CD4-positive, alpha-beta T cell (primary cell): Measurements from ENCODE around the gene CTIF. TPM values are rescaled to one million over a fixed set of nuclear protein-coding genes. Genes with fewer than 3 reads are reported as not detected.
A peak's percentile ranks its signal among the peaks of the same experiment; 100 is the strongest.

ENCODE experiments used
- ATAC-seq: fragments of 200-7000 bp; cut with Tn5 transposase; one replicate; pipeline ENCODE4 v1.10.0; 2022; ENCODE audit warnings: mild to moderate bottlenecking; ENCODE audit not compliant: poor library complexity
- CTCF ChIA-PET: fragments of 350-600 bp; sonication (Branson Sonifier 250); formaldehyde crosslinking; loops from one replicate; lab custom pipeline; 2021; ENCODE audit warnings: antibody characterized with exemption, inconsistent platforms; lab: Charles Lee
- POLR2A ChIA-PET: fragments of 350-600 bp; sonication (Branson Sonifier 250); formaldehyde crosslinking; loops from one replicate; lab custom pipeline; 2021; ENCODE audit warnings: antibody characterized with exemption, inconsistent platforms; lab: Charles Lee
- DNase-seq, 14 experiments: peaks; one replicate each; pipeline ENCODE4 v3.0.0-alpha.2; 2013 to 2020; ENCODE audit warnings: mixed read lengths in 2 of 14
- H3K27ac ChIP-seq, 2 donors: one replicate each; pipeline versions ENCODE4 v1.5.1 to v1.7.0; 2013; ENCODE audit warnings: low read length in 2 of 2, low read depth in 1 of 2, mild to moderate bottlenecking in 1 of 2
- H3K27me3 ChIP-seq, 2 experiments: 1 replicate in 1 of 2; 2 replicates in 1 of 2; pipeline versions ENCODE4 v1.6.1 to v1.7.0; 2013; ENCODE audit warnings: low read length in 2 of 2, control low read depth in 1 of 2, mild to moderate bottlenecking in 1 of 2, moderate library complexity in 1 of 2; ENCODE audit not compliant: insufficient read depth in 2 of 2, control insufficient read depth in 1 of 2
- H3K36me3 ChIP-seq: one replicate; pipeline ENCODE4 v1.6.1; 2013; ENCODE audit warnings: low read length, control low read depth; ENCODE audit not compliant: insufficient read depth
- H3K4me1 ChIP-seq: one replicate; pipeline ENCODE4 v1.6.1; 2013; ENCODE audit warnings: low read length, control low read depth; ENCODE audit not compliant: insufficient read depth
- H3K4me3 ChIP-seq: one replicate; pipeline ENCODE4 v1.5.1; 2013; ENCODE audit warnings: mild to moderate bottlenecking, low read length, moderate library complexity
- H3K9me3 ChIP-seq, 2 experiments: 1 replicate in 1 of 2; 2 replicates in 1 of 2; pipeline versions ENCODE4 v1.6.1 to v1.7.0; 2013; ENCODE audit warnings: low read length in 2 of 2, mild to moderate bottlenecking in 2 of 2, control low read depth in 1 of 2, moderate library complexity in 1 of 2; ENCODE audit not compliant: control insufficient read depth in 1 of 2, insufficient read depth in 1 of 2
- H3K27ac Mint-ChIP-seq: one replicate; pipeline ENCODE4 v1.8.0; 2020; ENCODE audit warnings: mixed read lengths
- H3K27me3 Mint-ChIP-seq: one replicate; pipeline ENCODE4 v1.8.0; 2021; ENCODE audit warnings: mixed read lengths
- H3K36me3 Mint-ChIP-seq: one replicate; pipeline ENCODE4 v1.8.0; 2021; ENCODE audit warnings: low read depth, mixed read lengths
- H3K4me1 Mint-ChIP-seq: one replicate; pipeline ENCODE4 v1.8.0; 2021; ENCODE audit warnings: low read depth, mixed read lengths
- H3K4me3 Mint-ChIP-seq: one replicate; pipeline ENCODE4 v1.8.0; 2020; ENCODE audit warnings: mild to moderate bottlenecking, mixed read lengths
- H3K9me3 Mint-ChIP-seq: one replicate; pipeline ENCODE4 v1.8.0; 2020; ENCODE audit warnings: mixed read lengths
- CTCF ChIP-seq: fragments of 200-600 bp; IDR thresholded peaks from one replicate; pipeline ENCODE4 v1.8.0; 2022; ENCODE audit warnings: antibody characterized with exemption, mild to moderate bottlenecking
- intact Hi-C, 2 experiments: fragments of 100-400 bp; cut with DNase I in 1 of 2; cut with micrococcal nuclease in 1 of 2; formaldehyde crosslinking; loops; one replicate each; pipeline versions ENCODE4 v1.15.1 to v1.9.0; 2023 to 2025; cut with DNase I, micrococcal nuclease
- total RNA-seq, 174 experiments: library from RNA in 2 of 174; stranded (reverse) in 2 of 174; gene quantifications; one replicate each; pipeline ENCODE4 v1.2.3 and lab custom pipeline; 2021 to 2026

Gene CTIF
- total RNA-seq, 2 experiments from 2014 or later = 1.1 to 2.9 TPM

DNA sequence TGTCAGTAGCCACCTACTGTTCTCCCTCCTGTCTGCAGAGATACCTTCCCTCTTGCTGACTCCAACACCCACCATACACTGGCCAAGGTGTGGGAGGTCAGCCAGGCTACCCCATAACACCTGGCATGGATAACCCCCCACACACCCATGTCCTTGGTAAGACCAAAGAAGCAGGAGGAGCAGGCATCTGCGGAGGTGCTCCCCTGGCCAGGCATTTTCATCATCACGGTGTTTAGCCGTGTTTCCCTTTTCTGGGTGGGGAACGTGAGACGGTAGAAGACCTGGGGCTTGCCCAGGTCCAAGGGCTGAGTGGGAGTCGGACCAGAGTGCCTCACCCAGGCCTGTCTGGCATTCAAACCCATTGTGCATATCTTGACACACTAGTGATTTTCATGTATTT lies 261.6 kb downstream of the CTIF start:
- no peaks in the 10 kb centered on the region for H3K9me3 Mint-ChIP-seq
- peaks cover 25% of the 10 kb centered on the region for H3K4me1 ChIP-seq
- intact Hi-C loops = no loop called here
- ATAC-seq = no peak
- peak in 1 of 14 experiments; percentile 17 for DNase-seq
- H3K4me3 ChIP-seq = no peak overlapping the region
- peaks cover 31% of the 10 kb centered on the region for H3K4me1 Mint-ChIP-seq
- no peaks in the 10 kb centered on the region for H3K27me3 ChIP-seq
- H3K9me3 ChIP-seq = no peaks in the 10 kb centered on the region
- CTCF ChIA-PET = interaction anchor here (0.9 kb wide), 1 partner anchor 152 kb away, joined by 3 read pairs; no protein-coding TSS in a partner anchor
- POLR2A ChIA-PET = no interaction called here
- H3K4me3 Mint-ChIP-seq = no peak overlapping the region
- no peaks in the 10 kb centered on the region for H3K36me3 Mint-ChIP-seq
- no peak overlapping the region for H3K27ac Mint-ChIP-seq
- no peaks in the 10 kb centered on the region for H3K36me3 ChIP-seq
- H3K27ac ChIP-seq = no peak overlapping the region
- no peak for TF ChIP-seq CTCF
- no peaks in the 10 kb centered on the region for H3K27me3 Mint-ChIP-seq

DNA sequence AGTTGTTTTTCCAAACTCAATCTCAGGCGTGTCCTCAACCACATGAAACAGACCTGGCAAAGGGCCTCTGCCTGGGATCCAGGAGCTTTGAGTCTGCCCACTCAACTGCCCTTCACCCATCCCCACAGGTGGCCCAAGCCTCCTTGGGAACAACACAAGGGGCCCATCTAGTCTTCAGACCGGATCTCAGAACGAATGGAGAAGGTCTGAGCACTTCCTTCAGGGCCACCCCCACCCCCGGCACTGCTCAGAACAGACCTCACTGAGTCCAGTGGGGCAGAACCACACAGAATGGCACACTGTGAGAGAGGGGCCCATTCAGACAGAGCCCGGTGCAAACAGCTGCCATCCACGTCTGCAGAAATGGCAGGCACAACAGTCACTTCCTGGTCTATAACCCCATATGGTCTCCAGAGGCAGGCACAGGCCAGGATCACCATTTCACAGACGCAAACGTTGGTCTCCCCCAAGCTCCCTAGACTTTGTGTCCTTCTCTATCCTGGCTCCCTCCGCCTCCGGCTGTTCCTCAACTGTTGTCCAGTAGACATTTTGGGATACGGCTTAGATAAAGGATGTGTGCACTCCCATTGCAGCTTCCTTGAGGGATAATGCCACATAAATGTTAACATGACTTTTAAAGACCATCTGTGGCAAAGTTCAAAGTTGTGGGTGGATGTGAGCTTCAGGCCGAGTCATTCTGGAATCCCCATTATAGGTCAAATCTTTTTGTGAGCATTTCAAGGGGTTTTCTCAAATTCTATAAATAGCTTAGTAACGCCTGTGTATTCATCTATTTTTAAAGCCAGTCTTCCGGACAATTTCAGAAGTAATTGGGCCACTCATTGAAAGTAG lies 262.3 kb downstream of the CTIF start:
- Mint-ChIP-seq H3K4me3 (no peak overlapping the region), H3K27me3 (no peaks in the 10 kb centered on the region), H3K27ac (no peak overlapping the region), H3K4me1 (peaks cover 37% of the 10 kb centered on the region), H3K9me3 (no peaks in the 10 kb centered on the region), H3K36me3 (no peaks in the 10 kb centered on the region)
- CTCF ChIA-PET = interaction anchor here (0.9 kb wide), 1 partner anchor 151 kb away, joined by 3 read pairs; no protein-coding TSS in a partner anchor
- Histone ChIP-seq H3K4me1 (peaks cover 29% of the 10 kb centered on the region), H3K4me3 (no peak overlapping the region), H3K27me3 (no peaks in the 10 kb centered on the region), H3K27ac (no peak overlapping the region), H3K36me3 (no peaks in the 10 kb centered on the region), H3K9me3 (no peaks in the 10 kb centered on the region)
- no peak for TF ChIP-seq CTCF
- POLR2A ChIA-PET = interaction anchor here (1.0 to 1.6 kb wide), 2 partner anchors 11 to 13 kb away, joined by 3 to 5 read pairs; no protein-coding TSS in a partner anchor
- ATAC-seq (no peak), DNase-seq (peak in 2 of 14 experiments; percentile 1 to 31)
- intact Hi-C loops = no loop called here

DNA sequence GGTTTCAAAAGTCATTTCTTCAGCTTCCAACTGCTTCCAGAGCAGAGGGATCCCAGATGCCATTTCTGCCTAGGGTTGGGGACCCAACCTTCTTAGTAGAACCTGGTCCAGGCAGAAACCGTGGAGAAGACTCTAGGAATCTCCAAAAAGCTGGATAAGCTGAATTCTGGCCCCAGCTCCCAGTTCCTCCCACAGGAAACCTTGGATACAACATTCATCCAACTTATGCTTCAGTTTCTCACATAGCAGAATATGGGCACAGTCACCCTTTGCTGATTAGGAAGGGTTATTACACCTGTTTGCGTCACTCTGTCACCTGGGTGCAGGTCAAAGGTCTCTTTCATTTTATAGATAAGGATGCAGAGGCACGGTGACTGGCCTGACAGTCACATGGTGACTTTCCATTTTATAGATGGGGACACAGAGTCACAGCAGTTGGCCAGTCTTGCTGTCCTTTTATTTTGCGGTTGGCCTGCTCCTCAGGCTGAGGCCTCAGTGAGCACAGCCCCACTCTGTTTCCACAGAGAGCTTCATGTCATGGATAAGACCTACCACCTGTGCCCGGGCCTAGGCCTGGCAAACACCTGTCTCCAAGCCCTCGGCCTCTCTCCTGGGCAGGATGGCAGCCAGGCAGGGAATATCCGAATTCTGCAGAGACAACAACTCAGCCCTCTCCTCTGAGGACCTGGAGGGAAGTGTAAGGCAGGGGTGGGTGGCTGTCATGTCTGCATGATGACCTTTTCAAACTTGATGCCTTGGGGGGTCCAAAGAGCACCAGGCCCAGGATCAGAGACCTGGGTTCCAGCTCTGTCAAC lies 263.1 kb downstream of the CTIF start:
- intact Hi-C loops = no loop called here
- Histone ChIP-seq H3K4me3 (no peak overlapping the region), H3K27me3 (no peaks in the 10 kb centered on the region), H3K9me3 (no peaks in the 10 kb centered on the region), H3K36me3 (no peaks in the 10 kb centered on the region), H3K27ac (no peak overlapping the region), H3K4me1 (peaks cover 38% of the 10 kb centered on the region)
- no peak for TF ChIP-seq CTCF
- ChIA-PET CTCF (no interaction called here), POLR2A (interaction anchor here (1.0 to 1.6 kb wide), 2 partner anchors 12 kb away, joined by 3 to 5 read pairs; no protein-coding TSS in a partner anchor)
- Mint-ChIP-seq H3K27me3 (no peaks in the 10 kb centered on the region), H3K4me3 (no peak overlapping the region), H3K27ac (no peak overlapping the region), H3K4me1 (peaks cover 45% of the 10 kb centered on the region), H3K9me3 (no peaks in the 10 kb centered on the region), H3K36me3 (no peaks in the 10 kb centered on the region)
- DNase-seq (peak in 2 of 14 experiments; percentile 1 to 17), ATAC-seq (no peak)
